ENCODE data around the gene LLGL2. TPM values are rescaled to one million over a fixed set of nuclear protein-coding genes. Genes with fewer than 3 reads are reported as not detected.

Gene LLGL2
- total RNA-seq, 6 experiments from 2014 or later, result 0.14 to 0.55 (median 0.46) TPM

- no peak for DNase-seq
- H3K4me3 Mint-ChIP-seq, result no peak overlapping the region
- no peaks in the 10 kb centered on the region for H3K36me3 Mint-ChIP-seq (ENCODE audit: low read depth)
- no peak overlapping the region for H3K27ac Mint-ChIP-seq
- H3K27me3 Mint-ChIP-seq (ENCODE audit: insufficient read depth), result peaks cover 21% of the 10 kb centered on the region
- H3K9me3 Mint-ChIP-seq, result no peaks in the 10 kb centered on the region
- TF ChIP-seq, protein P1, sequence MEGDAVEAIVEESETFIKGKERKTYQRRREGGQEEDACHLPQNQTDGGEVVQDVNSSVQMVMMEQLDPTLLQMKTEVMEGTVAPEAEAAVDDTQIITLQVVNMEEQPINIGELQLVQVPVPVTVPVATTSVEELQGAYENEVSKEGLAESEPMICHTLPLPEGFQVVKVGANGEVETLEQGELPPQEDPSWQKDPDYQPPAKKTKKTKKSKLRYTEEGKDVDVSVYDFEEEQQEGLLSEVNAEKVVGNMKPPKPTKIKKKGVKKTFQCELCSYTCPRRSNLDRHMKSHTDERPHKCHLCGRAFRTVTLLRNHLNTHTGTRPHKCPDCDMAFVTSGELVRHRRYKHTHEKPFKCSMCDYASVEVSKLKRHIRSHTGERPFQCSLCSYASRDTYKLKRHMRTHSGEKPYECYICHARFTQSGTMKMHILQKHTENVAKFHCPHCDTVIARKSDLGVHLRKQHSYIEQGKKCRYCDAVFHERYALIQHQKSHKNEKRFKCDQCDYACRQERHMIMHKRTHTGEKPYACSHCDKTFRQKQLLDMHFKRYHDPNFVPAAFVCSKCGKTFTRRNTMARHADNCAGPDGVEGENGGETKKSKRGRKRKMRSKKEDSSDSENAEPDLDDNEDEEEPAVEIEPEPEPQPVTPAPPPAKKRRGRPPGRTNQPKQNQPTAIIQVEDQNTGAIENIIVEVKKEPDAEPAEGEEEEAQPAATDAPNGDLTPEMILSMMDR (IDR thresholded peaks at IDR 0.05), result no peak
- no peaks in the 10 kb centered on the region for H3K4me1 Mint-ChIP-seq (ENCODE audit: low read depth)
These were observed 6.2 kb downstream of the LLGL2 start for GRCh38 chr17:75531721-75532072.

- H3K9me3 Mint-ChIP-seq, result no peaks in the 10 kb centered on the region
- H3K4me3 Mint-ChIP-seq, result no peak overlapping the region
- DNase-seq, result no peak
- no peak overlapping the region for H3K27ac Mint-ChIP-seq
- TF ChIP-seq, protein P1 (IDR thresholded peaks at IDR 0.05), result no peak
- no peaks in the 10 kb centered on the region for H3K36me3 Mint-ChIP-seq (ENCODE audit: low read depth)
- H3K27me3 Mint-ChIP-seq (ENCODE audit: insufficient read depth), result peaks cover 40% of the 10 kb centered on the region
- no peaks in the 10 kb centered on the region for H3K4me1 Mint-ChIP-seq (ENCODE audit: low read depth)
These were observed 9.6 kb downstream of the LLGL2 start for GRCh38 chr17:75535119-75535537.

- no peak for DNase-seq
- no peak overlapping the region for H3K27ac Mint-ChIP-seq
- no peaks in the 10 kb centered on the region for H3K36me3 Mint-ChIP-seq (ENCODE audit: low read depth)
- no peak overlapping the region for H3K4me3 Mint-ChIP-seq
- no peaks in the 10 kb centered on the region for H3K9me3 Mint-ChIP-seq
- H3K27me3 Mint-ChIP-seq (ENCODE audit: insufficient read depth), result peaks cover 41% of the 10 kb centered on the region
- TF ChIP-seq, protein P1 (IDR thresholded peaks at IDR 0.05), result no peak
- H3K4me1 Mint-ChIP-seq (ENCODE audit: low read depth), result no peaks in the 10 kb centered on the region
These were observed 10.4 kb downstream of the LLGL2 start for GRCh38 chr17:75535871-75536270.

DNA sequence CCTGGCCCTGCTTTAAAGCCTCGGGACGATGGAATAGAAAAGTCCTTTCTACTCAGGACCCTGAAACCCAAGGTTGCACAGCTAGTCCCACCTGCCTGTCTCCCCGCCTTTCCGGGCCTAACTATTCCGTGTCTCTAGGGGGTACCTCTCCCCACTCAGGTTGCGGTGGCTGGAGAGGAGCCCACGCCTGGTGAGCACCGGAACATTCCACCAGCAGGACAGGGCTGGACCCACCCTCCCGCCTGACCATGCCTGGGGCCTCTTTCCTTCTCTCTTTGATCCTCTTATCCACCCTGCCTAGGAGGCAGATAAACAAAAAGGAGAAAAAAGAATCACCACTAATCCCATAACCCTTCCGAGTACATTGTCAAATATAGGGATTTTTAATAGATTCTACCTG lies 10.9 kb downstream of the LLGL2 start:
- no peak overlapping the region for H3K4me3 Mint-ChIP-seq
- H3K27me3 Mint-ChIP-seq (ENCODE audit: insufficient read depth), result peaks cover 40% of the 10 kb centered on the region
- no peaks in the 10 kb centered on the region for H3K36me3 Mint-ChIP-seq (ENCODE audit: low read depth)
- H3K4me1 Mint-ChIP-seq (ENCODE audit: low read depth), result no peaks in the 10 kb centered on the region
- H3K27ac Mint-ChIP-seq, result no peak overlapping the region
- DNase-seq, result no peak
- H3K9me3 Mint-ChIP-seq, result no peaks in the 10 kb centered on the region
- TF ChIP-seq, protein P1 (IDR thresholded peaks at IDR 0.05), result no peak

GRCh38 chr17:75539967-75540729 lies 14.7 kb downstream of the LLGL2 start:
- Mint-ChIP-seq H3K36me3 (ENCODE audit: low read depth) (no peaks in the 10 kb centered on the region), H3K27ac (no peak overlapping the region)

More at GRCh38 chr17:75539967-75540729, 14.7 kb downstream of the LLGL2 start:
- Mint-ChIP-seq H3K4me1 (ENCODE audit: low read depth) (no peaks in the 10 kb centered on the region), H3K4me3 (no peak overlapping the region), H3K9me3 (no peaks in the 10 kb centered on the region), H3K27me3 (ENCODE audit: insufficient read depth) (peaks cover 42% of the 10 kb centered on the region)
- no peak for DNase-seq
- TF ChIP-seq, protein P1 (IDR thresholded peaks at IDR 0.05), result no peak

Data from HFFc6 (cell line).